GM12874 (cell line): ENCODE measurements around the gene APBB2.

Experiments
- CTCF ChIP-seq: IDR thresholded peaks from 2 replicates; pipeline ENCODE4 v1.5.1; 2011; ENCODE audit warnings: low read depth, mild to moderate bottlenecking, control low read depth, low read length, moderate library complexity; ENCODE audit not compliant: insufficient read depth

The APBB2 gene

GRCh38 chr4:41202356-41202755, 12.0 kb downstream of the APBB2 start:
- no peak for TF ChIP-seq CTCF

GRCh38 chr4:41200486-41201017, 13.8 kb downstream of the APBB2 start:
- no peak for TF ChIP-seq CTCF

GRCh38 chr4:41199788-41200187, 14.6 kb downstream of the APBB2 start:
- no peak for TF ChIP-seq CTCF

- TF ChIP-seq CTCF = no peak
These were observed 16.3 kb downstream of the APBB2 start for GRCh38 chr4:41197996-41198395.

GRCh38 chr4:41197495-41197894, 16.8 kb downstream of the APBB2 start:
- TF ChIP-seq CTCF = no peak

GRCh38 chr4:41196633-41197332, 17.6 kb downstream of the APBB2 start:
- no peak for TF ChIP-seq CTCF

GRCh38 chr4:41192136-41192535, 22.2 kb downstream of the APBB2 start:
- no peak for TF ChIP-seq CTCF
